ENCODE measurements around the gene RAD50. TPM values are rescaled to one million over a fixed set of nuclear protein-coding genes. Genes with fewer than 3 reads are reported as not detected.

The RAD50 gene
- total RNA-seq, 4 donors from 2014 or later: 35.8 to 47.5 (median 41.3) TPM

GRCh38 chr5:132528866-132529634, 27.7 kb upstream of the RAD50 start:
- H3K4me3 ChIP-seq: no peak overlapping the region
- in situ Hi-C loops (cut with MboI; ENCODE audit: low pct_ligation_motif_present in 1 of 4, low pct_unique_long_range_greater_than_20kb in 1 of 4, low sequenced_read_pairs in 3 of 4) (loop anchor here in 1 of 4 donors (25.0 kb wide), 1 partner anchor 267 kb away; the partner anchor contains the start of gene PDLIM4), intact Hi-C loops (cut with DNase I; ENCODE audit: low total_unique reads) (no loop called here)
- TF ChIP-seq EP300 (IDR thresholded peaks at IDR 0.05; ENCODE audit: low read depth) (no peak), POLR2AphosphoS5 (IDR thresholded peaks at IDR 0.05) (no peak), CTCF (IDR thresholded peaks at IDR 0.05) (no peak), POLR2A (IDR thresholded peaks at IDR 0.05) (no peak)
- no peaks in the 10 kb centered on the region for H3K27me3 ChIP-seq
- no peak for DNase-seq
- no peak overlapping the region for H3K27ac ChIP-seq
- H3K4me1 ChIP-seq: peaks cover 0 to 7% (median 0%) of the 10 kb centered on the region in 4 donors
- H3K9me3 ChIP-seq: no peaks in the 10 kb centered on the region
- WGBS, 2 donors (ENCODE audit: low coverage in 1 of 2): 75 to 92% methylated on average over 3 to 6 of the region's 6 CpGs
- H3K36me3 ChIP-seq: no peaks in the 10 kb centered on the region

GRCh38 chr5:132530946-132531345, 25.8 kb upstream of the RAD50 start:
- H3K4me3 ChIP-seq: no peak overlapping the region
- in situ Hi-C loops (cut with MboI; ENCODE audit: low pct_ligation_motif_present in 1 of 4, low pct_unique_long_range_greater_than_20kb in 1 of 4, low sequenced_read_pairs in 3 of 4) (loop anchor here in 1 of 4 donors (25.0 kb wide), 1 partner anchor 269 kb away; the partner anchor contains the start of gene PDLIM4), intact Hi-C loops (cut with DNase I; ENCODE audit: low total_unique reads) (no loop called here)
- TF ChIP-seq POLR2A (IDR thresholded peaks at IDR 0.05) (no peak), EP300 (IDR thresholded peaks at IDR 0.05; ENCODE audit: low read depth) (no peak), POLR2AphosphoS5 (IDR thresholded peaks at IDR 0.05) (no peak), CTCF (IDR thresholded peaks at IDR 0.05) (no peak)
- H3K9me3 ChIP-seq: no peaks in the 10 kb centered on the region
- H3K36me3 ChIP-seq: no peaks in the 10 kb centered on the region
- no peak for DNase-seq
- H3K27me3 ChIP-seq: no peaks in the 10 kb centered on the region
- H3K4me1 ChIP-seq: peaks cover 0 to 7% (median 0%) of the 10 kb centered on the region in 4 donors
- H3K27ac ChIP-seq: no peak overlapping the region
- WGBS, 2 donors (ENCODE audit: low coverage in 1 of 2): 61 to 72% methylated on average over 4 of the region's 4 CpGs

- in situ Hi-C loops (cut with MboI; ENCODE audit: low pct_ligation_motif_present in 1 of 4, low pct_unique_long_range_greater_than_20kb in 1 of 4, low sequenced_read_pairs in 3 of 4): loop anchor here in 1 of 4 donors (25.0 kb wide), 1 partner anchor 277 kb away; the partner anchor contains the start of gene PDLIM4
Observed at GRCh38 chr5:132539716-132540115, 17.1 kb upstream of the RAD50 start.

More at GRCh38 chr5:132539716-132540115, 17.1 kb upstream of the RAD50 start:
- DNase-seq: no peak
- Histone ChIP-seq H3K36me3 (no peaks in the 10 kb centered on the region), H3K27ac (no peak overlapping the region), H3K4me3 (no peak overlapping the region), H3K27me3 (no peaks in the 10 kb centered on the region), H3K9me3 (no peaks in the 10 kb centered on the region), H3K4me1 (no peaks in the 10 kb centered on the region)
- WGBS, 2 donors (ENCODE audit: low coverage in 1 of 2): 70 to 71% methylated on average over 3 to 4 of the region's 4 CpGs
- intact Hi-C loops (cut with DNase I; ENCODE audit: low total_unique reads): no loop called here
- TF ChIP-seq POLR2A (IDR thresholded peaks at IDR 0.05) (no peak), EP300 (IDR thresholded peaks at IDR 0.05; ENCODE audit: low read depth) (no peak), CTCF (IDR thresholded peaks at IDR 0.05) (no peak), POLR2AphosphoS5 (IDR thresholded peaks at IDR 0.05) (no peak)
